Putamen (tissue), 1 donor: ENCODE results near the gene DNAH11.
"Not testable (repeated sequence)": the region's sequence is repeated elsewhere in the genome, so short reads cannot be mapped to it uniquely, and the experiment has no call there.

Source experiments
- DNase-seq: peaks from one replicate; pipeline ENCODE4 v3.0.0-alpha.2; 2016; ENCODE audit warnings: low spot score

The DNAH11 gene

GRCh38 chr7:21542891-21543527, at the start of gene DNAH11:
TSS of gene DNAH11 (plus strand) at chr7:21543039. CDS start at chr7:21543246, 207 bp downstream.
- no peak for DNase-seq

- DNase-seq, result no peak
Observed at GRCh38 chr7:21495731-21496130, 47.1 kb upstream of the DNAH11 start.

- no peak for DNase-seq
Observed at GRCh38 chr7:21497072-21497471, 45.8 kb upstream of the DNAH11 start.

GRCh38 chr7:21500117-21500832, 42.6 kb upstream of the DNAH11 start:
- no peak for DNase-seq

- DNase-seq, result no peak
Observed at GRCh38 chr7:21504021-21504420, 38.8 kb upstream of the DNAH11 start.

- peak; percentile 34 for DNase-seq
Observed at GRCh38 chr7:21507627-21508343, 35.1 kb upstream of the DNAH11 start.

GRCh38 chr7:21508538-21508937, 34.3 kb upstream of the DNAH11 start:
- no peak for DNase-seq

- DNase-seq, result no peak
Observed at GRCh38 chr7:21514062-21514461, 28.8 kb upstream of the DNAH11 start.

GRCh38 chr7:21524680-21525079, 18.2 kb upstream of the DNAH11 start:
- no peak for DNase-seq

- DNase-seq, result no peak
Observed at GRCh38 chr7:21526007-21526406, 16.8 kb upstream of the DNAH11 start.

GRCh38 chr7:21526448-21526847, 16.4 kb upstream of the DNAH11 start:
- DNase-seq, result no peak

GRCh38 chr7:21532485-21532884, 10.4 kb upstream of the DNAH11 start:
- DNase-seq, result not testable (repeated sequence)

- DNase-seq, result not testable (repeated sequence)
Observed at GRCh38 chr7:21533646-21534045, 9.2 kb upstream of the DNAH11 start.

GRCh38 chr7:21536445-21537118, 6.3 kb upstream of the DNAH11 start:
- not testable (repeated sequence) for DNase-seq

GRCh38 chr7:21538936-21539495, 3.8 kb upstream of the DNAH11 start:
- DNase-seq, result no peak

- DNase-seq, result no peak
Observed at GRCh38 chr7:21543528-21544302, 876 bp downstream of the DNAH11 start.

GRCh38 chr7:21544303-21544656, 1.4 kb downstream of the DNAH11 start:
- DNase-seq, result no peak

GRCh38 chr7:21544715-21545114, 1.9 kb downstream of the DNAH11 start:
- DNase-seq, result no peak

GRCh38 chr7:21547501-21547900, 4.7 kb downstream of the DNAH11 start:
- no peak for DNase-seq

- DNase-seq, result no peak
Observed at GRCh38 chr7:21548491-21548890, 5.7 kb downstream of the DNAH11 start.

GRCh38 chr7:21550076-21550475, 7.2 kb downstream of the DNAH11 start:
- DNase-seq, result no peak
